GM19455 (cell line): ENCODE data around the gene CEACAM21.
"Not testable (repeated sequence)": the region's sequence is repeated elsewhere in the genome, so short reads cannot be mapped to it uniquely, and the experiment has no call there.

Experiments
- ATAC-seq: cut with Tn5 transposase; IDR thresholded peaks from one replicate; pipeline ENCODE4 v1.9.1; 2021; ENCODE audit not compliant: unreplicated experiment

Gene CEACAM21

DNA sequence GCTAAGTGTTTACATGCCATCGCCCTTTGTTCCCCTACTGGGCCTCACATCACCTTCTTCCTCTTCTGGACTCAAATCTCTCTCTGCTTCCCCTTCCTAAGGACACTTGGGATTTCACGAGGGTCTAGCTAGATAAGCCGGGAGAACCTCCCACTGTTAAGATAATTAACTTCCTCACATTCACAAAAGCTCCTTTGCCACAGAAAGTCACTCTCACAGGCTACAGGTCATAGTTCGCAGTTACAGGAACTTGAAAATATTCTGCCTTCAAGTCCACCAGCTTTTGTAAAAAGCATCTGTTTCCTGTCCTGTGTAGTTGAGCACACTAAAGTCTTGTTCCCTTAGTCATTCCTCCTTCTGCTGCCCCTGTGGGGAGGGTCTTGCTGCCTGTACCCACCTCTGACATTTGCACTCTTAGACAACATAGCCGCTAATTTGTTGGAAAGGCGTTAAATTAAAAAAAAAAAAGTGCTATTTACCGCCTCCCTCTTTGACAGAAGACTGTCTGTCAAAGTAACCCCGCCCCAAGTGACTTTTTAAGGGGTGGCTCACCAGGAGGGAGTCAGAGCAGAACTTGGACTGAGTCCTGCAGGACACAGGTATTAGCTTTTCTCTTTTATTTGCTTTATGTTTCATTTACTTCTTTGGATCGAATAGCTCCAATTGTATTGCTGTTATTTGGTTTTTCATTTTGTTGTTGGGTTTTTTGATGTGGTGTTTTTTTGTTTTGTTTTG is 26.8 kb upstream of the CEACAM21 start:
- no peak for ATAC-seq

DNA sequence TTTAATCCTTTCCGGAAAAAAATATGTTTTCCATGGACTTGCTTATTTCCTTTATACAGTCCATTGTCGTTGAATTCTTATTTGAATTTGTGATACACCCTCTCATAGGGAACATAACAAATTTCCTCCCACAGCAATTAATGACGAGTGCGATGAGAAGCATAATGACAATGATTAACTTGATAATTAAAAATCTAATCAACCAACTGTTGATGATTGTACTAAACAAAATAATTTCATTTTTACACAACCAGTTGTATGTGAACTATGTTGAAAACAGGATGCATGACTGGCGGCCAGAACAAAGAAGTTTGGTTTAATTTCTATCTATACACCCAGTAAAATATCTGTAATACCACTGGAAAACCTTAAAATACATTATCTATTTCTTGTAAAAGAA is 26.1 kb upstream of the CEACAM21 start:
- ATAC-seq = no peak

DNA sequence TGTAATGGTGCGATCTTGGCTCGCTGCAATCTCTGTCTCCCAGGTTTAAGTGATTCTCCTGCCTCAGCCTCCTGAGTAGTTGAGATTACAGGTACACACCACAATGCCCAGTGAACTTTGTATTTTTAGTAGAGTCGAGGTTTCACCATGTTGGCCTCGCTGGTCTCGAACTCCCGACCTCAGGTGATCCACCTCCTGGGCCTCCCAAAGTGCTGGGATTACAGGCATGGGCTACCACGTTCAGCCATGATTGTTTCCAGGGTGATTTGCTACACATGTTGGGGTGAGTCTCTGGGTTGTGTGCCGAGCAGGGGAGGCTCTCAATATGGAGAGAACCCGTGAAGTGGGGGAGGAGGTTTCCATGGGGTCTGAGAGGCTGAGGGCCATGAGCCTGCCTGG is 24.8 kb upstream of the CEACAM21 start:
- ATAC-seq = no peak

DNA sequence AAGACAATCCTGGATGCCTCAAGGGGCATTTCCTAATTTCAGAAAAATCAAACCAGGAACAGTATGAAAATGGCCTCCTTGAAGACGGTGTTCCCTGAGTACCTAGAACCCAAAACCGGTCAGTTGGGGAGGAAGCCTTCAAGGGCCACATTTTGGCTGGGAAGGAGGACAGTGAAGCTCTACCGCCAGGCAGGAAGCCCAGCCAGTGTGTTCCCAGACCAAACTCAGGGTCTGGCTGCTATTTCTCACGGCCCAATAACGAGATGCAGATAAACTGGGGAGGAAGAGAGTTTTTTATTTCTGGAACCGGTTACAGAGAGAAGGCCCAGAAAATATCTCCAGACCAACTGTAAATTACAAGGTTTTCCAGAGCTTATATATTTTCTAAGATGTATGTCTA is 24.3 kb upstream of the CEACAM21 start:
- no peak for ATAC-seq

DNA sequence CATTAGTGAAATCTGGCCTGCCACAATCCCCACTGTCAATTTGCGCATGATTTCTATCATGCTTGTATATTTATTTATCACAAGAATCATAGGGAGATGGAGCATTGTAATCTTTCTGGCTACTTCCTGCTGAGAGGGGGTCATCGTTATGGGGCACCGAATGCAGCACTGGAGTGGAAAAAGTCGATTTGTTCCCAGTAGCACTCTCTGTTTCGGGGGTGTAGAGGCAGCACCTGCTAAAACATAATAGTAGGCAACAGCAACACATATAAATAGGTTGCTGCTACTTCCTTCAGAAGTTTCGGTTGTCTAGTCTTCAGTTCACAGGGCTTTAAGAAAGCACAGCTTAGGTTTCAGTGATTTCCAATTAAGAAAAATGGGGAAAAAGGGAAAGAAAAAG is 23.4 kb upstream of the CEACAM21 start:
- ATAC-seq = no peak

DNA sequence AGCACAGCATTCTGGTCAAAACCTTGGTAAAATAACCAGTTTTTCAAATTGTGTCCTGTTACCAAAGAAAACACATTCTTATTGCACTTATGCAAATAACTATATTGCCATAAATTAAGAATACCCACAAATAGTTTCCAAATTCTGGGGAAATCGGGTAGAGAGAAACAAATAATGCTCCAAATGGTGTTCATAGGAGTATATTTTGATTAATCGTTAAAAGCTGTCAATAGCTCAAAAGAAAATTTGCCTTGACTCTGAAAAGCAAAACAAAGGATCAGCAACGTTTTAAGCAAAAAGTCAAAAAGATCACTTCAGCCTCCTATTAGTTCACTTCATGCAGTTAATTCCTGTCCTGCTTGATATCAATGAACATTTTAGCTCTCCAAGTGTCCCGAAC is 22.2 kb upstream of the CEACAM21 start:
- no peak for ATAC-seq

DNA sequence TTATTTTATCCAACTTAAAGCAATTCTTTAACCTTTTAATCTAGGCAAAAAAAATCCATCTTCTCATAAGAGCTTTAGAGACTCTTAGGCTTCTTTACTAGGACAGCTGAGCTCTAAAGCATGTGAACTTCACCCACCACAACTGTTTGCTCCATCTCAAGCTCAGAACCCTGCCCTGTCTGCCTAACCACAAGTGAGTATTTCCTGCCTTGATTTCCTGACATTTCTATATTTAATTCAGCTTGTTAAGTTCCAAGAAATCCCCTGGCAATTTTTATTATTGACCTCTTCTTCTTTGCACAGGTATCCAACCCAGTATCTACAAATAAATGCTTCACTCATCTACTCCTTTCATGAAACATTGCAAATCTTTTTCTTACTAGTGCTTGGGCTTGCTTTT is 21.1 kb upstream of the CEACAM21 start:
- no peak for ATAC-seq

DNA sequence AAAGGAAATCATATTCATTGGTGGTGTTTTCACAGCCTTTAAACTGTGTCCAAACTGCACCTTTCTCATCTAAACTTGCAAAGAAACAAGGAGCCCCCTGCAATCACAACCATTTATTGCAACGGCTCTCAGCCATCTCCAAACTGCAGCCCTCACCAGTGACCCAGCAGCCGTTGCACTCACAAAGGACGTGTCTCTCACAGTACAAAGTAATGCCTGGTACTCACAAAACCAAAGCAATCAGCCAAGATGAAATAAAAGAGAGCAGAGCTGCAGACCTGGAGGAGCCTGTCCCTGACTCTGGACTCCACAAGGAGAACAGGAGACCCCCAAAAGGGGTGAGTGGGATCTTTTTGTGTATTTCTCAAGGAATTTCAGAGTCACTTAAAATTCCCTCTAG is 20.2 kb upstream of the CEACAM21 start:
- no peak for ATAC-seq

DNA sequence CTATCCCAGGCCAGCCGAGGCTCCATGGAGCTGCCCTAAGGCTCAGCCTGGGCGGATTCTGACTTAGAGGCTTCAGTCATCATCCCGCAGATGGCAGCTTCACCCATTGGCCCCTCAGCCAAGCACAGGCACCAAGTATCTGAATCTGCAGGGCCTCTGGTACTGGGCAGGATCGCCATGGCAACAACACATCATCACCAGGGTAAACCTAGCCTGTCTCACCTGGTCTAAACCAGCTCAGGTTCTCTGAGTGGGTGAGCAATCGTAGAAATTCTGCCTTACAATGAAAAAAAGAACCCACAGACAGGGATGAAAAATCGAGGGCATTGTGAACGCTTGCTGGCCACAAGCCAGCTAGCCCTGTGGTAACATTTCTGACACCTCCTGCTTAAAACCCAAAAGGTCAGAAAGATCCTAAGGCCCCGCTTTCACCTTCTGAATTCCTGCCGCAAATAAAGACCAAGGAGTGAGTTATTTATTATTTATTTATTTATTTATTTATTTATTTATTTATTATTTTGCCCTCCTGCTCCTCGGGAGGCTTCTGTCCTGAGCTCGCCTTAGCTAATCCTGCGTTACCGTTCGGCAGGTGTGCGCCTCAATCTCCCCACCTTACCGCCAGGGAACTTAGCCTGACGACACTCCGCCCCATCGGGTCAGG is 12.0 kb upstream of the CEACAM21 start:
- ATAC-seq = no peak

DNA sequence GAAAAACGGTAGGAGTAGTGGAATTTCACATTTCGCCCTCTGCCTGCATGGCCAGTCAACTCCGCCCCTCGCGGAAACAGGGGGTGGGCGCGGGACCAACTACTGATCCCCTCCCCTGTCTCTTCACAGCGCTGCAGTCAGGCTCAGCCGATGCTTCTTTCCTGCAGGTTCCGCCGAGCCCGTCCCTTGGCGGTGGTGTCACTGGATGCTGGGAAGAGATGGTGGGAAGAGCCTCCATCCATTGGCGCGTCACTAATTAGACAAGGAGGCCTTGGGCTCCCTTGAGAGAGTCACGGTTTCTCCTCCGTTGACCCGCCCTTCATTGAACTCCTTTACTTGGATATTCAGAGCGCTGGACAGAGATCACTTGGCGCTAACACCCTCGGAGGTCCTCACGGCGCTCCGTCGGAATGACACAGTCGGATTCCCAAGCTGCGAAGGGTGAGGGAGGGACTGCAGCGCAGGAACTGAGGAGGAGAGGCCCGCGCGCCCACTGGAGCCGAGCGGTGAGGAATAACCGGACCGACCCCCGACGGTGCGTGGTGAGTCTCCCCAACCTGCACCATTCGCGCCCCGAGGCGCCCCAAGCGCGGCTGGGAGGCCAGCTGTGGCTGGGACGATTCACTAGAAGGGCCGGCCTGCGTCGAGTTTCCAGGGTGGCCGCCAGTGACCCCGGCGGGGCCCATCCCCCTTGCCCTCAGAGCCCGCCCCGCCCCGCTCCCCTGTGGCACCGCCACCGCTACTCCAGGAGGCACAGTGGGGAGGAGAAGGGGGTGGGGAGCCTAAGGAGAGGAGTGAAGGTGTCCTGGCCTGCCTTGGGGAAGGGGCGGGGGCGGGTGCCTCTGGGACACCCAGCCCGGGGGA is 11.2 kb upstream of the CEACAM21 start:
- ATAC-seq = no peak

DNA sequence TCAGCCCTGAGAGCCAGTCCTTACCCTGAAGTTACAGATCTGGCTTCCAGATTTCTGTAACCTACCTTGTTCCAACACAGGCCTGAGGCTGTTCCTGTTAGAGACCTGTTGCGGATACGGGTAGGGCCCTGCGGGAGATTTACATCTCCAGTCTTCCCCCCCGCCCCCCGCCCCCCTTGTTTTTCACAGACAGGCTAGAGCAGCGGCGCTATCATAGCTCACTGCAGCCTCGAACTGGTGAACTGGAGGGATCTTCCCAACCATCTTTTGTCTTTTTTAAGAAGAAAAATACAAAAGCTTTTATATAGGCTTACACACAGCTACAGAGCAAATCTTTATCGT is 10.6 kb upstream of the CEACAM21 start:
- no peak for ATAC-seq

DNA sequence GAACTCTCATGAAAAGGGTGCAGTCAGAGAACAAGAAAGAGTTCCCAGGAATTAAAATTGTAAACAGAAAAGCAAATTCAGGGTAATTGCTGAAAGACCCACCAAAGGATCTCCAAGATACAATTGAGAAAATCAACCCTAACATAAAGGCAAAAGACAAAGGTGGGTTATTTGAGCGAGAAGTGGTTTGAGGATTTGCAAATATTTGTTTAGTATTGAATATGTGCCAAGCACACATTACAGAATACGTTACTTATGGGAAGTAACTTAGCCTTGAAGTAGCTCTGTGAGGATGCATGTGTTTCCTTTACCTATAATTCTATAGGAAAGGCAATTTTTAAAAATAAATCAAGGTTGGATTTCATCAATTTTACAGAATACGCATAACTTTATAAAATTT is 10.0 kb upstream of the CEACAM21 start:
- ATAC-seq = no peak

DNA sequence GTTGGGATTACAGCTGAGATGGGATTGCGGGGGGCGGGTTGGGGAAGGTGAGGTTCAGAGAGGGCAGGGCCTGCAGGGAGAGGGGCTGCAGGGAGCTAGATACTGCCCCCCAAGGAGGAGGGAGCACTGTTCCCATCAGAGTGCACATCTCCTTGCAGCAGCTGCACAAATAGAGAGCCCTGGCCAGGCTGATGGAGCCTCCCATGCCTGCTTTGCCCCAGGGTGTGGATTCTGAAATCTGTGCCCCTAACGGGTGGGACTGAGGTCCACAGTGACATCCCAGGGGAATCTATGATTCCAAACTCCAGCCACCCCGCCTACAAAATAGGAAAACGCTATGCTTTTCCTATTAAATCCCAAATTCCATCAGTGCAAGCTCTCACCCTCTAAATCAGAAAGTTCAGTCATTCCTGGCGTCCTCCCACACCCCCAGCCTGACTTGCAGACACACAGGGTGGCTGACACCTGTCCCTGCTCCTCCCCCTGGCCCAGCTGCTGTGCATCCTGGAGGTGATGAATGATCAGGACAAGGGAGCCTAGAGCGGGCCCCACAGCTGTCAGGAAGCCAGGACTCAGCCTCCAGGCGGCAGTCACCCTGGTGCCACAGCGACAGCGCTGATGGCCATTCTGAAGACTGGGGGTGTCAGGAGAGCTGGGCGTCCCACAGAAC is 6.3 kb upstream of the CEACAM21 start:
- ATAC-seq = no peak

DNA sequence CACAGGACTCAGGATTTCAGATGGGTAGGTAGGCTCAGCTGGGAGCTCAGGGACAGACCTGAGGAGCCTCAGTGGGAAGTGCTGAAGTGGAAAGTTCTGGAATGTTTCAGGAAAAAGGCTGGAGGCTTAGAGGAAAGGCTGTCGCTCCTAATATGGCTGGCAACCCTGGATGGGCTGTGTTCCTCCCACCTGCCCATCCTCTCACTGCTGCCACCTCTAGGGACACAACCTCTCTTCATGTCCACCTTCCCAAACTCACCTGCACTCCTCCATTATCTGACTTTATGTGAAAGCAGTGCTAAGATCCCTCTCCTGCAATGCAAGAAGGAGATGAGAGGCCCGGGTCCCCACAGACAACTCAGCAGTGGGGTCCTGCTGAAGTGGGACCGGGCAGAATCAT is 5.8 kb upstream of the CEACAM21 start:
- ATAC-seq = no peak

DNA sequence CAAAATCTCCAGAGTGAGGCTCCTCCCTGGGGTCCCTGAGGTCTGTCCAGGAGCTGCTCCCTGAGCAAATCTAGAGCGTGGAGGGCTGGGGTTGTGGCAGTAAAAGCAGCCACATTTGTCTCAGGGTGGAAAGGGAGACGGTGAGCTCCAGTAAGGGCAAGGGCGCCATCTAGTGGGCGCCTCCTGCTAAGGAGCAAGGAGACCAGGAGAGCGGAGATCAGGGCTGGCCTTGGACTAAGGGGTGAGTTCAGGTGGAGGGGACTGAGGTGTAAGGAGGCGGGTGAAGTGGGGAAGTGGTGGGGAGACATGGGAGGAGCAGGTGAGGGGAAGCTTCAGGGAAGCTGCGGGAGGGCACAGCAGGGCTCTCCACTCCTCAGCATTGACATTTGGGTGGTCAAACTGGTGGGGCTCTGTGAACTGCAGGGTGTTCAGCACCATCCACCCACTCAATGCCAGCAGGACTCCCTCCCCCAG is 5.3 kb upstream of the CEACAM21 start:
- no peak for ATAC-seq

DNA sequence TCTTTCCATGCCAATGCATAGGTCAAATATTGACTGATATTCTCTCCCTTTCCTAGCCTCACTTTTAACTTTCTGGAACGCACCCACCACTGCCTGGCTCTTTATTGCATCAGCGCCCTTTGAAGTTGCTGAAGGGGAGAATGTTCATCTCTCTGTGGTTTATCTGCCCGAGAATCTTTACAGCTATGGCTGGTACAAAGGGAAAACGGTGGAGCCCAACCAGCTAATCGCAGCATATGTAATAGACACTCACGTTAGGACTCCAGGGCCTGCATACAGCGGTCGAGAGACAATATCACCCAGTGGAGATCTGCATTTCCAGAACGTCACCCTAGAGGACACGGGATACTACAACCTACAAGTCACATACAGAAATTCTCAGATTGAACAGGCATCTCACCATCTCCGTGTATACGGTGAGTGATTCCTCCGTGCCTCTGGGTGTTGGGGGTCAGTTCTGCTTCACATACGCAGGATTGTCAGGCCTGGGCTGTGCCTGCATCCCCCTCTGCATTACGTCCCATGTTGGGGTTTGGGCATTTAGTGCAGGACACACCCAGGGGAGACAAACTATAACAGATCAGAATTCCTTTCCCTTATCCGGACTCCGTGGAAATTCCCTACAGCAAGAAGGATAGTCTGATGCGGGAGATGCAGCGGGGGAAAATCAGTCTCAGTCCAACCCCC is 1.3 kb downstream of the CEACAM21 start:
- ATAC-seq = no peak

DNA sequence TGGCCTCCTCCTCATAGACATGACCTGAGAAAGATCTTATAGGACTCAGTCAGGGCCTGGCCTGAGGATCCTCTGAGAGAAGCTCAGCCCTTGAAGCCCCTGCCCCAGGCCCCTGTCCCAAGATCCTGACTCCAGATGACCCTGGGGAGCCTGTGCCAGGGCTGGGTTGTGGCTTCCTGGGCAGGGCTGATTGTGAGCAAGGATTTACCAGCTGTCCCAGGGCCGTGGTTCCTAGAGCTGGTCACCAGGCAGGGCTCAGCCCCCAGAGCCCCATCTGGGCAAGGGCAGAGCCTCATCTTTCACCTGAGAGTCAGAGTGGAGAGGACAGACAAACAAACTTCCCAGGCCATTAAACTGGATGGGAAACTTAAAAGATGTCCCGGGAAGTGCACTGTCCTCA is 1.9 kb downstream of the CEACAM21 start:
- no peak for ATAC-seq

DNA sequence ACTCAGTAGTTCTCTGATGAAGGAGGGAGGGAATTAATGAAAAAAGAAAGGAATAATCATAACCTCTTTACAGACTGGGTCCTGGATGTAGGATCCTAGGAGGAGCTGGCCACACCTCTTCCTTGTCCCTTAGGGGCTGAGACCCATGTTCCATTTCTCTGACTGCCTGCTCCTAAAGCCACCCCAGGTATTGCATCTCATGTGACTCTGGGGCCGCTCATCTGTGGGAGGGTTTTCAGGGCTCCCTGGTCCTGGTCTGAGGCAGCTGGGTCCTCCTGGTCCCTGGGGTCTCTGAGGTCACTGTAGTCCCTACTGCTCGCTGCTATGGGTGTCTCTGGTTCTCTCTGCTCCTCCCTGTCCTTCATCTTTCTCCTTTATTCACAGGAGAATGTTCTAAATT is 2.9 kb downstream of the CEACAM21 start:
- ATAC-seq = no peak

DNA sequence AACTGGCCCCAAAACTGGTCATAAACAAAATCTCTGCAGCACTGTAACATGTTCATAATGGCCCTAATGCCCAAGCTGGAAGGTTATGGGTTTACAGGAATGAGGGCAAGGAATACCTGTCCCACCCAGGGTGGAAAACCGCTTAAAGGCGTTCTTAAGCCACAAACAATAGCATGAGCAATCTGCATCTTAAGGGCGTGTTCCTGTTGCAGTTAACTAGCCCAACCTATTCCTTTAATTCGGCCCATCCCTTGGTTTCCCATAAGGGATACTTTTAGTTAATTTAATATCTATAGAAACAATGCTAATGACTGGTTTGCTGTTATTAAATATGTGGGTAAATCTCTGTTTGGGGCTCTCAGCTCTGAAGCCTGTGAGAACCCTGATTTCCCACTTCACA is 5.1 kb downstream of the CEACAM21 start:
- not testable (repeated sequence) for ATAC-seq

DNA sequence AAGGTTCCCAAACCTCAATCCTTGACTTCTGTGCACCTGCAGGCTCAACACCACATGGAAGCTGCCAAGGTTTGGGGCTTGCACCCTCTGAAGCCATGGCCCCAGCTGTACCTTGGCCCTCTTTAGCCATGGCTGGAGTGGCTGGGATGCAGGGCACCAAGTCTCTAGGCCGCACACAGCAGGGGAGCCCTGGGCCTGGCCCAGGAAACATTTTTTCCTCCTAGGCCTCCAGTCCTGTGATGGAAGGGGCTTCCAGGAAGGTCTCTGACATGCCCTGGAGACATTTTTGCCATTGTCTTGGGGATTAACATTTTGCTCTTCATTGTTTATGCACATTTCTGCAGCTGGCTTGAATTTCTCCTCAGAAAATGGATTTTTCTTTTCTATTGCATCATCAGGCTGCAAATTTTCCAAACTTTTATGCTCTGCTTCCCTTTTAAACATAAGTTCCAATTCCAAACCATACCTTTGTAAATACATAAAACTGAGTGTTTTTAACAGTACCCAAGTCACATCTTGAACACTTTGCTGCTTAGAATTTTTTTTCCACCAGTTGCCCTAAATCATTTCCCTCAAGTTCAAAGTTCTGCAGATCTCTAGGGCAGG is 6.7 kb downstream of the CEACAM21 start:
- ATAC-seq = not testable (repeated sequence)
